ENCODE measurements around the gene ANKRD52. TPM values are rescaled to one million over a fixed set of nuclear protein-coding genes. Genes with fewer than 3 reads are reported as not detected.

The ANKRD52 gene
- total and polyA plus RNA-seq, 10 of the 15 experiments (the other 5 are each of a cell fraction or from before 2014, with no cell fraction given): 0.90 to 55.3 (median 16.1) TPM

DNA sequence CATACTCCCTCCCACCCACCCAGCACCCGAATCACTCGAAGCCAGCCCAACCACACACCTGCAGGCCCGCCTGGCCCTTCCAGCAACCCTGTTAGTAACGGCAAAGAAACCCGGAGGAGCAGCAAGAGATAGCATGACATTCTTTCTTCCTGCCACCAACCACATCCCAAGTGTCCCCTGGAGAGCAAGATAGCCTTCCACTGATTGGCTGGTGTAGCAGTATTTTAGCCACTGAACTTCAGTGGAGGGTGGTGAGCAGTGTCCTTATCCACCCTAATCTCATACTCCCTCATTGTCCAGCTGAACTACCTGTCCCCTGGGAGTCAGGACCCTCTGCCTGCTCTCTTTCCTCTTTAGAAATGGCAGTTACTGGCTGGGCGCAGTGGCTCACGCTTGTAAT, 29.1 kb downstream of the ANKRD52 start:
- Histone ChIP-seq H3K27ac (ENCODE audit: control insufficient read depth, insufficient read depth) (no peak overlapping the region), H3K27me3 (replicated peaks in 1 of 2; ENCODE audit: control insufficient read depth in 2 of 2, insufficient read depth in 2 of 2, low read length in 1 of 2) (no peaks in the 10 kb centered on the region), H3K4me2 (ENCODE audit: control insufficient read depth, insufficient read depth) (no peak overlapping the region), H3K36me3 (ENCODE audit: control insufficient read depth in 2 of 2, insufficient read depth in 2 of 2, low read length in 1 of 2) (peaks cover 0 to 2% of the 10 kb centered on the region in 2 experiments; a peak in 1 of 4 replicates), H3K4me3 (no peak overlapping the region), H4K20me1 (ENCODE audit: control insufficient read depth, insufficient read depth) (no peaks in the 10 kb centered on the region), H3K9ac (ENCODE audit: control insufficient read depth, insufficient read depth, low read length) (no peak overlapping the region), H3K4me1 (ENCODE audit: control insufficient read depth, insufficient read depth, low read length) (no peaks in the 10 kb centered on the region), H2AFZ (ENCODE audit: control insufficient read depth, low read depth, low read length) (no peak overlapping the region), H3K79me2 (ENCODE audit: control insufficient read depth, insufficient read depth, low read length) (peaks cover 10% of the 10 kb centered on the region), H3K9me3 (replicated peaks; ENCODE audit: control insufficient read depth, insufficient read depth, low read length) (no peaks in the 10 kb centered on the region)
- 75% methylated on average over 7 of the region's 7 CpGs for WGBS (ENCODE audit: insufficient coverage, insufficient replicate concordance, low lambda C conversion rate, missing lambda C conversion rate)
- TF ChIP-seq ATF7 (IDR thresholded peaks at IDR 0.05; ENCODE audit: low read depth): no peak
- TF ChIP-seq, protein P1, sequence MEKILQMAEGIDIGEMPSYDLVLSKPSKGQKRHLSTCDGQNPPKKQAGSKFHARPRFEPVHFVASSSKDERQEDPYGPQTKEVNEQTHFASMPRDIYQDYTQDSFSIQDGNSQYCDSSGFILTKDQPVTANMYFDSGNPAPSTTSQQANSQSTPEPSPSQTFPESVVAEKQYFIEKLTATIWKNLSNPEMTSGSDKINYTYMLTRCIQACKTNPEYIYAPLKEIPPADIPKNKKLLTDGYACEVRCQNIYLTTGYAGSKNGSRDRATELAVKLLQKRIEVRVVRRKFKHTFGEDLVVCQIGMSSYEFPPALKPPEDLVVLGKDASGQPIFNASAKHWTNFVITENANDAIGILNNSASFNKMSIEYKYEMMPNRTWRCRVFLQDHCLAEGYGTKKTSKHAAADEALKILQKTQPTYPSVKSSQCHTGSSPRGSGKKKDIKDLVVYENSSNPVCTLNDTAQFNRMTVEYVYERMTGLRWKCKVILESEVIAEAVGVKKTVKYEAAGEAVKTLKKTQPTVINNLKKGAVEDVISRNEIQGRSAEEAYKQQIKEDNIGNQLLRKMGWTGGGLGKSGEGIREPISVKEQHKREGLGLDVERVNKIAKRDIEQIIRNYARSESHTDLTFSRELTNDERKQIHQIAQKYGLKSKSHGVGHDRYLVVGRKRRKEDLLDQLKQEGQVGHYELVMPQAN (conservative IDR thresholded peaks at IDR 0.05): no peak
- no peak for TF ChIP-seq STAT1 (conservative IDR thresholded peaks at IDR 0.05)
- TF ChIP-seq BACH1 (IDR thresholded peaks at IDR 0.05; ENCODE audit: borderline replicate concordance): no peak
- TF ChIP-seq TAF1 (IDR thresholded peaks at IDR 0.05; ENCODE audit: borderline replicate concordance, low read depth, low read length): no peak
- TF ChIP-seq, protein P2, sequence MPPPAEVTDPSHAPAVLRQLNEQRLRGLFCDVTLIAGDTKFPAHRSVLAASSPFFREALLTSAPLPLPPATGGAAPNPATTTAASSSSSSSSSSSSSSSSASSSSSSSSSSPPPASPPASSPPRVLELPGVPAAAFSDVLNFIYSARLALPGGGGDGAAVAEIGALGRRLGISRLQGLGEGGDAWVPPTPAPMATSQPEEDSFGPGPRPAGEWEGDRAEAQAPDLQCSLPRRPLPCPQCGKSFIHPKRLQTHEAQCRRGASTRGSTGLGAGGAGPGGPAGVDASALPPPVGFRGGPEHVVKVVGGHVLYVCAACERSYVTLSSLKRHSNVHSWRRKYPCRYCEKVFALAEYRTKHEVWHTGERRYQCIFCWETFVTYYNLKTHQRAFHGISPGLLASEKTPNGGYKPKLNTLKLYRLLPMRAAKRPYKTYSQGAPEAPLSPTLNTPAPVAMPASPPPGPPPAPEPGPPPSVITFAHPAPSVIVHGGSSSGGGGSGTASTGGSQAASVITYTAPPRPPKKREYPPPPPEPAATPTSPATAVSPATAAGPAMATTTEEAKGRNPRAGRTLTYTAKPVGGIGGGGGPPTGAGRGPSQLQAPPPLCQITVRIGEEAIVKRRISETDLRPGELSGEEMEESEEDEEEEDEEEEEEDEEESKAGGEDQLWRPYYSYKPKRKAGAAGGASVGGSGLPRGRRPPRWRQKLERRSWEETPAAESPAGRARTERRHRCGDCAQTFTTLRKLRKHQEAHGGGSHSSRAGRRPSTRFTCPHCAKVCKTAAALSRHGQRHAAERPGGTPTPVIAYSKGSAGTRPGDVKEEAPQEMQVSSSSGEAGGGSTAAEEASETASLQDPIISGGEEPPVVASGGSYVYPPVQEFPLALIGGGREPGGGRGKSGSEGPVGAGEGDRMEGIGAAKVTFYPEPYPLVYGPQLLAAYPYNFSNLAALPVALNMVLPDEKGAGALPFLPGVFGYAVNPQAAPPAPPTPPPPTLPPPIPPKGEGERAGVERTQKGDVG (CRISPR knock-in tag; IDR thresholded peaks at IDR 0.05): no peak
- TF ChIP-seq, protein P3, sequence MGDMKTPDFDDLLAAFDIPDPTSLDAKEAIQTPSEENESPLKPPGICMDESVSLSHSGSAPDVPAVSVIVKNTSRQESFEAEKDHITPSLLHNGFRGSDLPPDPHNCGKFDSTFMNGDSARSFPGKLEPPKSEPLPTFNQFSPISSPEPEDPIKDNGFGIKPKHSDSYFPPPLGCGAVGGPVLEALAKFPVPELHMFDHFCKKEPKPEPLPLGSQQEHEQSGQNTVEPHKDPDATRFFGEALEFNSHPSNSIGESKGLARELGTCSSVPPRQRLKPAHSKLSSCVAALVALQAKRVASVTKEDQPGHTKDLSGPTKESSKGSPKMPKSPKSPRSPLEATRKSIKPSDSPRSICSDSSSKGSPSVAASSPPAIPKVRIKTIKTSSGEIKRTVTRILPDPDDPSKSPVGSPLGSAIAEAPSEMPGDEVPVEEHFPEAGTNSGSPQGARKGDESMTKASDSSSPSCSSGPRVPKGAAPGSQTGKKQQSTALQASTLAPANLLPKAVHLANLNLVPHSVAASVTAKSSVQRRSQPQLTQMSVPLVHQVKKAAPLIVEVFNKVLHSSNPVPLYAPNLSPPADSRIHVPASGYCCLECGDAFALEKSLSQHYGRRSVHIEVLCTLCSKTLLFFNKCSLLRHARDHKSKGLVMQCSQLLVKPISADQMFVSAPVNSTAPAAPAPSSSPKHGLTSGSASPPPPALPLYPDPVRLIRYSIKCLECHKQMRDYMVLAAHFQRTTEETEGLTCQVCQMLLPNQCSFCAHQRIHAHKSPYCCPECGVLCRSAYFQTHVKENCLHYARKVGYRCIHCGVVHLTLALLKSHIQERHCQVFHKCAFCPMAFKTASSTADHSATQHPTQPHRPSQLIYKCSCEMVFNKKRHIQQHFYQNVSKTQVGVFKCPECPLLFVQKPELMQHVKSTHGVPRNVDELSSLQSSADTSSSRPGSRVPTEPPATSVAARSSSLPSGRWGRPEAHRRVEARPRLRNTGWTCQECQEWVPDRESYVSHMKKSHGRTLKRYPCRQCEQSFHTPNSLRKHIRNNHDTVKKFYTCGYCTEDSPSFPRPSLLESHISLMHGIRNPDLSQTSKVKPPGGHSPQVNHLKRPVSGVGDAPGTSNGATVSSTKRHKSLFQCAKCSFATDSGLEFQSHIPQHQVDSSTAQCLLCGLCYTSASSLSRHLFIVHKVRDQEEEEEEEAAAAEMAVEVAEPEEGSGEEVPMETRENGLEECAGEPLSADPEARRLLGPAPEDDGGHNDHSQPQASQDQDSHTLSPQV (IDR thresholded peaks at IDR 0.05): no peak
- no peak for TF ChIP-seq RB1 (IDR thresholded peaks at IDR 0.05; ENCODE audit: borderline replicate concordance)
- TF ChIP-seq, protein P4, sequence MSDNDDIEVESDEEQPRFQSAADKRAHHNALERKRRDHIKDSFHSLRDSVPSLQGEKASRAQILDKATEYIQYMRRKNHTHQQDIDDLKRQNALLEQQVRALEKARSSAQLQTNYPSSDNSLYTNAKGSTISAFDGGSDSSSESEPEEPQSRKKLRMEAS (IDR thresholded peaks at IDR 0.05; ENCODE audit: low read depth, low read length): no peak
- TF ChIP-seq ZNF24 (IDR thresholded peaks at IDR 0.05): no peak
- no peak for TF ChIP-seq FOXM1 (IDR thresholded peaks at IDR 0.05; ENCODE audit: low read depth, low read length)
- TF ChIP-seq NFIC (IDR thresholded peaks at IDR 0.05; ENCODE audit: low read depth, low read length): no peak
- CTCF ChIA-PET: no interaction called here
- FAIRE-seq (no peak), DNase-seq (ENCODE audit: low read depth, low spot score) (no peak), ATAC-seq (no peak)
- SMC1A ChIA-PET (ENCODE audit: uncharacterized antibody, unreplicated experiment): no interaction called here
- RAD21 ChIA-PET (ENCODE audit: unreplicated experiment): no interaction called here
- BruUV-seq (replicated peaks): TSS peak; percentile 82
- in situ Hi-C loops (cut with MboI): no loop called here
- POLR2A ChIA-PET: no interaction called here
- intact Hi-C loops (cut with micrococcal nuclease; ENCODE audit: unreplicated experiment): no loop called here

All from GM12878 (cell line).